NCI-H2107 (cell line): ENCODE measurements around the gene ABLIM2.
A peak's percentile ranks its signal among the peaks of the same experiment; 100 is the strongest.

Experiments
- DNase-seq: peaks from one replicate; lab custom pipeline; 2025; lab: John Stamatoyannopoulos, UW

Gene ABLIM2

GRCh38 chr4:8047837-8048678 is 110.6 kb downstream of the ABLIM2 start:
- DNase-seq: no peak

GRCh38 chr4:8046925-8047541 is 111.6 kb downstream of the ABLIM2 start:
- no peak for DNase-seq

GRCh38 chr4:8045909-8046308 is 112.7 kb downstream of the ABLIM2 start:
- no peak for DNase-seq

- peak; percentile 58 for DNase-seq
Measured at GRCh38 chr4:8044699-8045098, 113.9 kb downstream of the ABLIM2 start.

- DNase-seq: no peak
Measured at GRCh38 chr4:8044244-8044643, 114.4 kb downstream of the ABLIM2 start.

GRCh38 chr4:8043596-8043995 is 115.0 kb downstream of the ABLIM2 start:
- DNase-seq: no peak

- DNase-seq: no peak
Measured at GRCh38 chr4:8041868-8042267, 116.7 kb downstream of the ABLIM2 start.

- DNase-seq: no peak
Measured at GRCh38 chr4:8041172-8041571, 117.4 kb downstream of the ABLIM2 start.

GRCh38 chr4:8040607-8041006 is 118.0 kb downstream of the ABLIM2 start:
- DNase-seq: no peak

- DNase-seq: no peak
Measured at GRCh38 chr4:8039853-8040252, 118.8 kb downstream of the ABLIM2 start.

- peak; percentile 56 for DNase-seq
Measured at GRCh38 chr4:8039290-8039689, 119.3 kb downstream of the ABLIM2 start.

GRCh38 chr4:8038719-8039251 is 119.8 kb downstream of the ABLIM2 start:
- peak; percentile 61 for DNase-seq

GRCh38 chr4:8038083-8038482 is 120.5 kb downstream of the ABLIM2 start:
- no peak for DNase-seq

GRCh38 chr4:8037150-8037769 is 121.4 kb downstream of the ABLIM2 start:
- no peak for DNase-seq

GRCh38 chr4:8035371-8035780 is 123.2 kb downstream of the ABLIM2 start:
- DNase-seq: peak; percentile 49

- DNase-seq: no peak
Measured at GRCh38 chr4:8033829-8034528, 124.6 kb downstream of the ABLIM2 start.

GRCh38 chr4:8033067-8033755 is 125.4 kb downstream of the ABLIM2 start:
- no peak for DNase-seq

- DNase-seq: no peak
Measured at GRCh38 chr4:8032381-8032780, 126.2 kb downstream of the ABLIM2 start.

GRCh38 chr4:8030121-8030781 is 128.4 kb downstream of the ABLIM2 start:
- no peak for DNase-seq

- no peak for DNase-seq
Measured at GRCh38 chr4:8029689-8030088, 128.9 kb downstream of the ABLIM2 start.
